ENCODE data around the gene COA8.

Gene COA8

DNA sequence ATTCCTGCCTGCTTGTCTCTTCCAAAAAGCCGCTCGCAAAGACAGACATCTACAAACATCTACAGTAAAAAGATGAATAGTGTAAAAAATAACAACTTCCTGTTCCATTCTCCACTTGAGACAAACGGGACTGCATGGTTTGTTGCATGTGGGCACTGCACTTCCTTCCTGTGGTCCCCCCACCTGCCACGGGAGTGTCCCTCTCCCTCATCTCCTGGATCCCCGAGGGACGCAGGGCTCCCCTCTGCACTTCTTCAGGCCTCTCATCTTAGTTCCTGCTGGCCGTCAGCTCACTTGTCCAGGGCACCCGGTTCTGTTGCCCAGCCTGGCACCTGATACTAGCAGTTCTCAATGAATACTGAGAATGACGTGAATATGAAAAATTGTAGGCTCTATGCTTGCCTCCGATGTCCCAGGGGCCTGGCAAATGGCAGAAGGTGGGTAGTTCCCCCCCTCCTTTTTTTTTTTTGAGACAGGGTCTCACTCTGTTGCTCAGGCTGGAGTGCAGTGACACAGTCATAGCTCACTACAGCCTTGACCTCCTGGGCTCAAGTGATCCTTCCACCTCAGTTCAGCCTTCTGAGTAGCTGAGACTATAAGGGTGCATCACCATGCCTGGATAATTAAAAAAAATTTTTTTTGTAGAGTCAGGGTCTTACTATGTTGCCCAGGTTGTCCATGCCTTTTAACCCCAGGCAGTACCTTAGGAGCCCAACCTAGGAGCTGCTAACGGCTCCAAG, 62.8 kb downstream of the COA8 start:
- no peak for DNase-seq

- DNase-seq: no peak
Measured at GRCh38 chr14:103626146-103626850, 63.5 kb downstream of the COA8 start.

DNA sequence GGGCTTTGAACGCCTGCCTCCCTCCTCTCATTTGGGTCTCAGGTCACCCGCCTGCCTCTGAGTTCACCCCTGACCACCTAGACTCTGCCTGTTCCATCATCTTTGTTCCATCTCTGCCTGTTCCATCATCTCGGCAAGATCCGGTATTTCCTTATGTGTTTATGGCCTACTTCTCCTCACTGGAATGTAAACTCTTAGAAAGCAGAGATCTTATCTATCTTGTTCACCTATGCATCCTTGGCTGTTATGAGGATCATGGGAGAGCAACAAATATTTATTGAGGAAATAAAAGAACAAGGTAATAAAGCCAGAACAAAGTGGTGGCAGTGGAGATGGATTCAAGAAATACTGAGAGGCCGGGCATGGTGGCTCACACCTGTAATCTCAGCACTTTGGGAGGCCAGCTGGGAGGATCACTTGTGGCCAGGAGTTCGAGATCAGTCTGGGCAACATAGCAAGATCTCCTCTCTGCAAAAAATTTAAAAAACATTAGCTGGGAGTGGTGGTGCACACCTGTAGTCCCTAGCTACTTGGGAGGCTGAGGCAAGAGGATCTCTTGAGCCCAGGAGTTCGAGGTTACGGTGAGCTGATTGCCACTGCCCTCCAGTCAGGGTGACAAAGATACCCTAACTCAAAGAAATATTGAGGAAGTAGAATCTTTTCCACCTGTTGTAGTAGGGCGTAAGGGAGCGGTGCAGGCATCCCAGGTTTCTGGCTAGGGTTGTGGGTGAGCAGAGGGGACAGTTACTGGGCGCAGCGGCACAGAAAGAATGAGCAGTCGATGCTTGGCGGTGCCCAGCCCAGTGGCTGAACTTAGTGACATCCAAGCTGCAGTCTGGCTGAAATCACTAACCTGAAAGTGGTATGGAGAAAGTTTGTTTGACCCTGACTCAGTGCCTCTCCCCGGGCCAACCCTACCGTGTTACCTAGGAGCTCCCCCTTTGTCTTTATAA, 64.6 kb downstream of the COA8 start:
- no peak for DNase-seq

DNA sequence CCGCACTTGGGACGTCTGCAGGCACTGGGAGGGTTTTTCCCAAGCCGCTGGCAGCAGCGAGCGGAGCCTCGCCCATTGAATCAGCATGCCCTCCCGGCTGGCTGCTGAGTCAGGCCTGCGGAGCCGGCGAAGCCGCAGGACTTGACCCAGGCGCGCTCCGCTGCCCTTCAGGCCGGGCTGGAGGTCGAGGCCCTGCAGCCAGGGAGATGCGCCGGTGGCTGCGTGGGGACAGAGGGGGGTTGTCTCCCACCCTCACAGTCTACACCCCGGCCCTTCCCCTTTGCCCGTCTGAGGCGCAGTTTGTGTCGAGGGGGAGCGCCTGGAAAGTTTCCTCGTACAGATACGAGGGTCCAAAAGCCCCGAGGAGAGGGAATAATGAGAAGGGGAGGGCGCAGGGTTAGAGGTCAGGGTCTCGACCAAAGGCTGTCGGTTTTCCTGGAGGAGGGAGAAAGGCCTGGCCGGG, 65.5 kb downstream of the COA8 start:
- peak; percentile 10 for DNase-seq

DNA sequence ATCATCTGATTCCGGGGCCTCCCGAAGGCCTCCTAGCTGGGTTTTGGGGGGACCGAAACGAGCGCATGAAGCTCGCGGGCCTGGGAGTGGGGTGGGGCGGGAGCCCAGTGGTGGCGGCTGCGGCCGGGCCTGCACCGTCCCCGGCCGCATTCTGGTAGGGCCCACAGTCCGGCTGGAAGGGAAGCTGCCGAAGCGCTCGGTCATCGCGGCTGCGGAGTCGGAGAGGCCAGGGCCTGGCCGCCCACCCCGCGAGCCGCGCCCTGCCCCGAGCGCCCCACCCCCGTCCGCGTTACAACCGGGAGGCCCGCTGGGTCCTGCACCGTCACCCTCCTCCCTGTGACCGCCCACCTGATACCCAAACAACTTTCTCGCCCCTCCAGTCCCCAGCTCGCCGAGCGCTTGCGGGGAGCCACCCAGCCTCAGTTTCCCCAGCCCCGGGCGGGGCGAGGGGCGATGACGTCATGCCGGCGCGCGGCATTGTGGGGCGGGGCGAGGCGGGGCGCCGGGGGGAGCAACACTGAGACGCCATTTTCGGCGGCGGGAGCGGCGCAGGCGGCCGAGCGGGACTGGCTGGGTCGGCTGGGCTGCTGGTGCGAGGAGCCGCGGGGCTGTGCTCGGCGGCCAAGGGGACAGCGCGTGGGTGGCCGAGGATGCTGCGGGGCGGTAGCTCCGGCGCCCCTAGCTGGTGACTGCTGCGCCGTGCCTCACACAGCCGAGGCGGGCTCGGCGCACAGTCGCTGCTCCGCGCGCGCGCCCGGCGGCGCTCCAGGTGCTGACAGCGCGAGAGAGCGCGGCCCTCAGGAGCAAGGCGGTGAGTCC, 66.1 kb downstream of the COA8 start, which contains the start of gene KLC1:
Gene KLC1, plus strand, starts transcription at position 528 of the 819 bp plus-strand sequence. CDS start 25,354 bp downstream, outside the sequence.
- peak; percentile 88 for DNase-seq

- peak; percentile 44 for DNase-seq
Measured at GRCh38 chr14:103629503-103630121, 66.9 kb downstream of the COA8 start.

- DNase-seq: no peak
Measured at GRCh38 chr14:103630364-103631108, 67.8 kb downstream of the COA8 start.

DNA sequence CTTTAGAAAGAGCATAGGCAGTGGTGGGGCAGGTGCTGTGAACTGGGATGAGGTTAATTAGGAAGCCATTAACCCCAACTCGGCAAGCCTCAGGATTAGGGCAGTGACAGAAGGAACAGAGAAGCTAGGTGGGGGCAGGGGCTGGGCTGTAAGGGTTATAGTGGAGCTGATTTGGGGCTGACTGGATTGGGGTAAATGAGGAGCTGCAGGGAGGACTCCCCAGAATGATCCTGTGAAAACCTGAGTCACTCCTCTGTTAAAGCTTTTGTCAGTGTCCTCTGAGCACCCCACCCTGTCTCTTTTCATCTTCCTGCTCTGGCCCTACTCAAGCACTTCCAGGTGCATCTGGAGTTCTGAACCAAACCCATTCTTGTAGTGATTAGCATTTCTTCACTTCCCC, 70.6 kb downstream of the COA8 start:
- no peak for DNase-seq

- DNase-seq: no peak
Measured at GRCh38 chr14:103634156-103634555, 71.4 kb downstream of the COA8 start.

GRCh38 chr14:103638594-103638993, 75.8 kb downstream of the COA8 start:
- DNase-seq: no peak
